Mucosa of rectum (tissue), 2 donors: ENCODE measurements around the gene TIMD4.

Experiments
- H3K27ac ChIP-seq, 2 donors: one replicate each; pipeline ENCODE4 v1.7.0; 2013; ENCODE audit warnings: inconsistent platforms in 2 of 2, low read depth in 2 of 2, low read length in 2 of 2
- H3K27me3 ChIP-seq, 2 donors: one replicate each; pipeline ENCODE4 v1.7.0; 2013; ENCODE audit warnings: low read length in 2 of 2; ENCODE audit not compliant: control insufficient read depth in 2 of 2, insufficient read depth in 2 of 2
- H3K36me3 ChIP-seq, 2 donors: one replicate each; pipeline ENCODE4 v1.7.0; 2013; ENCODE audit warnings: low read length in 2 of 2; ENCODE audit not compliant: control insufficient read depth in 2 of 2, insufficient read depth in 2 of 2
- H3K4me1 ChIP-seq, 2 donors: one replicate each; pipeline ENCODE4 v1.7.0; 2013; ENCODE audit warnings: low read length in 2 of 2, mild to moderate bottlenecking in 1 of 2; ENCODE audit not compliant: control insufficient read depth in 2 of 2, insufficient read depth in 2 of 2
- H3K4me3 ChIP-seq, 2 donors: one replicate each; pipeline ENCODE4 v1.7.0; 2013; ENCODE audit warnings: low read length in 2 of 2
- H3K9ac ChIP-seq, 2 donors: one replicate each; pipeline ENCODE4 v1.7.0; 2013; ENCODE audit warnings: low read length in 2 of 2, low read depth in 1 of 2, mild to moderate bottlenecking in 1 of 2
- H3K9me3 ChIP-seq, 2 donors: one replicate each; pipeline ENCODE4 v1.7.0; 2013; ENCODE audit warnings: low read length in 2 of 2; ENCODE audit not compliant: control insufficient read depth in 2 of 2
- donor health status: healthy.
- donor health status: Normal muscosa, but diverticular disease.

Gene TIMD4

DNA sequence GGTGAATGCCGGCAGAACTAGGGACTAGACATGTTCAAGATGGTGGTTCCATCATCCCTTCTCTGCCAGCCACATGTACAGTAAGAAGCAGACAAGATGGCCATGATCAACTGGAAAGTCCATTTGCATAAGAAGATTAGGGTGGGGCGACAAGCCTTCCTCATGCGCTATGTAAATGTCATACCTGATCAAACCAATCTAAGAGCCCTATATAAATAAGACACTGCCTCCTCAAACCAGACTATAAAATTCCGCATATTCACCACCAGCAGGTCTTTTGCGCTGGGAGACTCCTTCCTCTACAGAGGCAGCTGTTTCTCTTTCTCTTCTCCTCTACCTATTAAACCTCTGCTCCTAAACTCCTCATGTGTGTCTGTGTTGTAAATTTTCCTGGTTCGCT lies 53.8 kb downstream of the TIMD4 start:
- Histone ChIP-seq H3K4me3 (no peak overlapping the region), H3K27me3 (no peaks in the 10 kb centered on the region), H3K4me1 (peaks cover 0 to 3% of the 10 kb centered on the region in 2 donors), H3K36me3 (no peaks in the 10 kb centered on the region), H3K9ac (no peak overlapping the region), H3K27ac (no peak overlapping the region), H3K9me3 (no peaks in the 10 kb centered on the region)

DNA sequence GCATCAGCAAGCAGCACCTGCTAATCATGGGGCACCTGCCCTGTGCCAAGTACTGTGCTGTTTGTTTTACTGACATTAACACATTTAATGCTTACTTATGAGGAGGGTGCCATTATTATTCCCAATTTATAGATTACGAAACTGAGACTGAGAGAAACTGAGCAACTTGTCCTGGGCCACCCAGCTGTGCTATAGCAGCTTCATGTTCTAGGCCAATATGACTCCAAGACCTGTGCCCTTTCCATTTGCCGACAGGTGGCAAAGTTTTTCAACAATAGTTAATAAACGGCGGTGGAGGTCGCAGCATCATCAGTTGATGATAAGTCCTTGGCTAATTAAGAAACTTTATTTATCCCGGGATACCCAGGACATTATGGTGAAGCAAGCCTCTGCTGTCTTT lies 55.4 kb downstream of the TIMD4 start:
- Histone ChIP-seq H3K9me3 (no peaks in the 10 kb centered on the region), H3K27ac (no peak overlapping the region), H3K36me3 (no peaks in the 10 kb centered on the region)

DNA sequence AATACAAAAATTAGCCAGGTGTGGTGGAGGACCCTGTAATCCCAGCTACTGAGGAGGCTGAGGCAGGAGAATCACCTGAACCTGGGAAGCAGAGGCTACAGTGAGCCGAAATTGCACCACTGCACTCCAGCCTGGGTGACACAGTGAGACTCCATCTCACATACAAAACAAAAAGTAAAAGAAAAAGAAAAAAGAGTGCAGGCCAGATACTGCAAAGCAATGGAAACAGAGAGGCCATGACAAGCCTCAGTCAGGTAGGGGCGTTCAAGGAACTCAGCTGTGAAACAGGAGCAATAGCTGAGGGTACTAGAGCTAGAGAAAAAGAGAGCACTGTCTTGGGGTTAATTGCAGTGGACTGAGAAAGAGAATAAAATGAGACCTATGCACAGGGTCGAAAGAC lies 56.2 kb downstream of the TIMD4 start:
- no peak overlapping the region for H3K4me3 ChIP-seq
- H3K4me1 ChIP-seq = no peaks in the 10 kb centered on the region
- H3K27ac ChIP-seq = no peak overlapping the region
- no peak overlapping the region for H3K9ac ChIP-seq
- H3K9me3 ChIP-seq = no peaks in the 10 kb centered on the region
- H3K27me3 ChIP-seq = no peaks in the 10 kb centered on the region
- H3K36me3 ChIP-seq = no peaks in the 10 kb centered on the region

More for the DNA sequence above, 55.4 kb downstream of the TIMD4 start:
- H3K27me3 ChIP-seq = no peaks in the 10 kb centered on the region
- H3K9ac ChIP-seq = no peak overlapping the region
- no peak overlapping the region for H3K4me3 ChIP-seq
- H3K4me1 ChIP-seq = no peaks in the 10 kb centered on the region

DNA sequence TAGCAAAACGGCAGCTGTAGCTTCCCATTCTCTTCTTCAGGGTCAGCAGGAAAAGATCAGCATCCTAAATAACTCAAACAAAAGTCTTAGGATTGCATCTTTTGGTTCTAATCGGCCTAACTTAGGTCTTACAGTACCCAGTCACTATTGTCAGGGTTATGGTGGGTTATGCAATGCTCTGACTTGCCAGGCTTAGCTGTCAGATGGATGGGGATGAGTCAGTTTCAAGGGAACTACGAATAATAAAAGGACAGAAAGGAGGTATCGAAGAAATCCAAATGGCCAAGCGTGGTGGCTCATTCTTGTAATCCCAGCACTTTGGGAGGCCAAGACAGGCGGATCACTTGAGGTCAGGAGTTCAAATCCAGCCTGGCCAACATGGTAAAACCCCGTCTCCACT lies 66.5 kb downstream of the TIMD4 start:
- H3K36me3 ChIP-seq = no peaks in the 10 kb centered on the region
- H3K27ac ChIP-seq = no peak overlapping the region
- no peaks in the 10 kb centered on the region for H3K9me3 ChIP-seq
- no peak overlapping the region for H3K9ac ChIP-seq
- no peak overlapping the region for H3K4me3 ChIP-seq
- no peaks in the 10 kb centered on the region for H3K4me1 ChIP-seq
- no peaks in the 10 kb centered on the region for H3K27me3 ChIP-seq

DNA sequence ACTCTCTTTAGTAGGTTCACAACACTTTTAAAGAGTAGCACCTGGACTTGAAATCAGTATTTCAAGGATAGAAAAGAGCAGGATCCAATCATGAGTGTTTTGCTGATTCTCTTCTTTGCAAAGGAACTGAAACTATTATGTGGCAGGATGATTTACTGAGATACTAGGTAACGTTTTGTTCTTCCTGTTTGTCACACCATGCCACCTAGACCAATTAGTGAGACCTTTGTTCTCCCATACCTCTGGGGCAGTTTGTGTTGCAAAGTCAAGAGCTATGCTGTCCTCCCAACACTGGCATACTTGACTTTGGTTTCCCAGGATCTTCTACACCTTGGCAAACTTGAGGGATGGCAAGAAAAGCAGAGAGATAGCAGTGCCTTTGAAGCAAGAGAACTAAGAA lies 69.5 kb downstream of the TIMD4 start:
- Histone ChIP-seq H3K27me3 (no peaks in the 10 kb centered on the region), H3K9ac (no peak overlapping the region), H3K4me1 (no peaks in the 10 kb centered on the region), H3K27ac (no peak overlapping the region), H3K4me3 (no peak overlapping the region), H3K36me3 (no peaks in the 10 kb centered on the region), H3K9me3 (no peaks in the 10 kb centered on the region)

DNA sequence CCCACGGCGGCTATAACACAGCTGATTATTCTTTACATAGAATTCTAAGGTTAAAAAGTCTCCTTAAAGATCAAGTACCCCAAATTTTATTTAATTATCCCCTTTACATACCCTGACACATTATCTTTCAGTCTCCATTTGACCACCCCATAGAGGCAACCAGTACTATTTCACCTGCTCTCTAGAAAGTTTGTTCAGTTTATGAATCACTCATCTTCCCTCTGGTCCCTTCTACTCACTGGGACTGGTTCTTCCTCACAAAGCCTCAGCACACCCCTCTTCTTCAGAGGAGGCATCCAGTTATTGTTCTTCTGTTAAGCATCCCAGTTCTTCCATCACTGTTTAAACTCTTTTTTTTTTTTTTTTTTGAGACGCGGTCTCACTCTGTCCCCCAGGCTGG lies 70.2 kb downstream of the TIMD4 start:
- no peaks in the 10 kb centered on the region for H3K4me1 ChIP-seq
- H3K9me3 ChIP-seq = no peaks in the 10 kb centered on the region
- no peaks in the 10 kb centered on the region for H3K27me3 ChIP-seq
- no peak overlapping the region for H3K4me3 ChIP-seq
- no peak overlapping the region for H3K9ac ChIP-seq
- H3K36me3 ChIP-seq = no peaks in the 10 kb centered on the region
- no peak overlapping the region for H3K27ac ChIP-seq

DNA sequence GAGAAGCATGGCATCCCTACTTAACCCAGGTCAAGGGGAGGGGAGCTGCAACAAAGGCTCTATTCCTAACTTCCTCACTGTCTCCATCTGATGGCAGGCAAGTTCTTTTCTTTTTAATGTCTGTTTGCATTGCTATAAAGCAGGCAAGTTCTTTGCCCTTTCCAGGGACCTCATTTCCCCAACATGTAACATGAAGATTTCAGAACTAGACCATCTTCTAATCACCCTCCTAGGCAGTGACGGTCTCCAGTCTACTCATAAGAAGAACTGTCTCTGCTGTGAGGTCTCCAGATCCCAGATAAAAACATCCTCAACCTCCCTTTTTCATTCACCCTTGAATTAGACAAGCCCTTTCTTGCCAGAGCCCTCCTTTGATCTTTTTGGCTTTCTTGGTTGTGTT lies 70.8 kb downstream of the TIMD4 start:
- Histone ChIP-seq H3K36me3 (no peaks in the 10 kb centered on the region), H3K9ac (no peak overlapping the region), H3K27me3 (no peaks in the 10 kb centered on the region), H3K27ac (no peak overlapping the region), H3K9me3 (no peaks in the 10 kb centered on the region), H3K4me3 (no peak overlapping the region), H3K4me1 (no peaks in the 10 kb centered on the region)

DNA sequence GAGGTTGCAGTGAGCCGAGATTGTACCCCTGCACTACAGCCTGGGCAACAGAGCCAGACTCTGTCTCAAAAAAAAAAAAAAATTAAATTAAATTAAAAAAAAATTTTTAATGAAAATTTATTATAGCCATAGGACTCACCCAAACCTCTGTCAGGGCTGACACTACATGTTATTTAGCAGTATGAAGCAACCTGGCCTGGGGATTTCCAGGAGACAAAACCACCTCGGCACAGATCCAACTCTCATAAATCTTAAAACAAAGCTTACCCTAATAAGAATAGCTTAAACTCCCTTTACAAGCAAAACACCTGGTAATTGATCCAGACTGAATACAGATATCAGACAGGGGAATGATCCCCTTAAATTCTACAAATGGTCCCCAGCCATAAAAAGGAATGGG lies 74.5 kb downstream of the TIMD4 start:
- no peaks in the 10 kb centered on the region for H3K9me3 ChIP-seq
- no peaks in the 10 kb centered on the region for H3K27me3 ChIP-seq
- H3K4me1 ChIP-seq = no peaks in the 10 kb centered on the region
- H3K36me3 ChIP-seq = no peaks in the 10 kb centered on the region
- no peak overlapping the region for H3K9ac ChIP-seq
- no peak overlapping the region for H3K4me3 ChIP-seq
- H3K27ac ChIP-seq = no peak overlapping the region

DNA sequence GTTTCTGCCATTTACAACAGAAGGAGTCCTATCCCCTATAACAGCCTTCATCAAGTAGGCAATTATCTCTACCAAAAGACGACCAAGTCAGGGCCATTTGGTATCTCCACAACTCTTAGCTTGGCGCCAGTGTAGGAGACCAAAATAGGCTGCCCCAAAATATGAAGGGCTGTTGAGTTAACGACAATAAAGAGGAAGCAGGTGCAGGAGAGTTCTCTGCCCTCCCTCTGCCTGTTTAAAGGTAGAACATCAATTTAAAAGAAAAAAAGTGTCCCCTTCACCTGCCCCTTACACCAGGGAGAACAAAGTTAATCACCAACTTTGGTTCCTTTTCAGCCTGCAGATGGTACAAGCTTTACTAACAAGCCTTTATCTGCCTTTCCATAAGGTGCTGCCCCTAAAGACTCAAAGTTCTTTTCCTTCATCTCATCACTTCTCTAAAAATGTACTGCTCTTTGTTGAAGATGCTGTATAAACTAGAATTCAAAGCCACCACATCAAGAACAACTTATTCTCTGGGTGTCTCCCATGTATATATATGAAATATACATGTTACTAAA lies 79.6 kb downstream of the TIMD4 start:
- no peak overlapping the region for H3K9ac ChIP-seq
- no peaks in the 10 kb centered on the region for H3K36me3 ChIP-seq
- H3K27ac ChIP-seq = no peak overlapping the region
- no peaks in the 10 kb centered on the region for H3K27me3 ChIP-seq
- H3K4me1 ChIP-seq = no peaks in the 10 kb centered on the region
- H3K4me3 ChIP-seq = no peak overlapping the region
- no peaks in the 10 kb centered on the region for H3K9me3 ChIP-seq

DNA sequence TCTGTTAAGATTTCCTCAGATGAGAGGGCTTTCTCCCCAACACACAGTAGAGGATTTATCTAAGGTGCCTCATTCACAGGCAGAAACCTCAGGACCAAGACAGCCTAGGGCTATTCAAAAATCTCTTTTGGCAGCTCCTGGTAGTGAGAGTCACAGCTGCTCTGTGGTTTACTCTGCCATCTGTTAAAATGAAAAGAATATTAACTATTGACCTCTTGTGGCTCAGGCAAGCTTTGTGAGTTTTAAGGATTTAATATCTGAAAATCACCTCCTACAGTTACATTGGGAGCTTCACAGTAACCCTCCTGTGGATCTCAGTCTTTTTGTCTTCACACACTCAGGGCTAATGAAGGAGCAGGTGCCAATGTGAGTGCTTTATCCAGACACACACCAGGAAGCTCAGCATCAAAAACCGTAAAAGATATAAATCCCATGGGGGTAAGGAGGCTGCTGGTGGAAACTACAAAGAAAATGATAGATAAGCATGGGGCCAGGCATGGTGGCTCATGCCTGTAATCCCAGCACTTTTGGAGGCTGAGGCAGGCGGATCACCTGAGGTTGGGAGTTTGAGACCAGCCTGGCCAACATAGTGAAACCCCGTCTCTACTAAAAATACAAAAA lies 83.3 kb downstream of the TIMD4 start:
- Histone ChIP-seq H3K9ac (no peak overlapping the region), H3K27me3 (no peaks in the 10 kb centered on the region), H3K27ac (no peak overlapping the region), H3K9me3 (no peaks in the 10 kb centered on the region), H3K4me1 (no peaks in the 10 kb centered on the region), H3K4me3 (no peak overlapping the region), H3K36me3 (no peaks in the 10 kb centered on the region)

DNA sequence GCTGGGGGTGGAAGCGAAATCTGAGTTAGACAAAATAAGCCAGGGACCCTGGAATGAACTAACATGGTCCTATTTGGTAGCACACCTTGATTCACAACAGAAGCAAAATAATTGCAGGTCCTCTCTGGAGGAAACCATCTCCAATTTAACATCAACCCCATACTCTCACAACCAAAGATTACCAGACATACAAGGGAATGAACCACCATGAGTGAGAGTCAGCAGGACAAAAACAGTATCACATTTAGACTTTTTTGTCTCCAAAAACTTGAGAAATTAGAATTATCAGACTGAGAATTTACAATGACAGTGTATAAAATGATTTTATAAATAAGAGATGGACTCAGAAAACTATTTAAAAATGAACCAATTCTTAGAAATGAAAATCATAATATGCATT lies 91.8 kb downstream of the TIMD4 start:
- Histone ChIP-seq H3K4me3 (no peak overlapping the region), H3K9ac (no peak overlapping the region), H3K27ac (no peak overlapping the region), H3K9me3 (no peaks in the 10 kb centered on the region), H3K36me3 (no peaks in the 10 kb centered on the region), H3K27me3 (no peaks in the 10 kb centered on the region), H3K4me1 (no peaks in the 10 kb centered on the region)
